HT-29 (cell line): Measurements from ENCODE around the gene SP7. TPM values are rescaled to one million over a fixed set of nuclear protein-coding genes. Genes with fewer than 3 reads are reported as not detected.
A peak's percentile ranks its signal among the peaks of the same experiment; 100 is the strongest.
"Not testable (repeated sequence)": the region's sequence is repeated elsewhere in the genome, so short reads cannot be mapped to it uniquely, and the experiment has no call there.

ENCODE experiments used
- DNase-seq: peaks from one replicate; pipeline ENCODE4 v3.0.0-alpha.2; 2015; ENCODE audit warnings: low spot score
- total RNA-seq: library from RNA; depleted of rRNA; stranded (reverse); fragments of >200 nt; shearing (Covaris generic); gene quantifications from 2 replicates; pipeline ENCODE4 v1.2.3, GENCODE V29; 2014

SP7 gene
- total RNA-seq, 1 experiment from 2014 or later, result not detected

GRCh38 chr12:53320352-53321195 lies 15.6 kb downstream of the SP7 start:
- DNase-seq, result no peak

GRCh38 chr12:53313996-53314395 lies 22.2 kb downstream of the SP7 start:
- DNase-seq, result no peak

- no peak for DNase-seq
These were observed 27.9 kb downstream of the SP7 start for GRCh38 chr12:53308276-53308675.

- no peak for DNase-seq
These were observed 29.3 kb downstream of the SP7 start for GRCh38 chr12:53306826-53307225.

- no peak for DNase-seq
These were observed 33.3 kb downstream of the SP7 start for GRCh38 chr12:53302903-53303302.

- peak; percentile 30 for DNase-seq
These were observed 36.0 kb downstream of the SP7 start for GRCh38 chr12:53300187-53300586.

- DNase-seq, result peak; percentile 95
These were observed 36.5 kb downstream of the SP7 start, which contains the start of gene MYG1 for GRCh38 chr12:53299454-53300180. MYG1 (plus strand) TSS chr12:53299695; CDS start chr12:53299738, 43 bp downstream.

- no peak for DNase-seq
These were observed 37.1 kb downstream of the SP7 start for GRCh38 chr12:53299101-53299453.

GRCh38 chr12:53298164-53298563 lies 38.0 kb downstream of the SP7 start:
- DNase-seq, result no peak

- DNase-seq, result not testable (repeated sequence)
These were observed 39.0 kb downstream of the SP7 start for GRCh38 chr12:53297106-53297505.

- DNase-seq, result no peak
These were observed 40.3 kb downstream of the SP7 start for GRCh38 chr12:53295891-53296219.

GRCh38 chr12:53295070-53295890 lies 40.9 kb downstream of the SP7 start, which contains the start of gene PFDN5:
PFDN5 (plus strand) TSS chr12:53295542; CDS start chr12:53295568, 26 bp downstream.
- DNase-seq, result peak; percentile 87

GRCh38 chr12:53292426-53292825 lies 43.7 kb downstream of the SP7 start:
- DNase-seq, result no peak

- DNase-seq, result no peak
These were observed 45.5 kb downstream of the SP7 start for GRCh38 chr12:53290661-53291060.

- no peak for DNase-seq
These were observed 46.3 kb downstream of the SP7 start for GRCh38 chr12:53289891-53290290.

GRCh38 chr12:53288322-53288721 lies 47.8 kb downstream of the SP7 start:
- no peak for DNase-seq

- DNase-seq, result peak; percentile 76
These were observed 48.4 kb downstream of the SP7 start for GRCh38 chr12:53287741-53288216.

GRCh38 chr12:53286448-53286847 lies 49.7 kb downstream of the SP7 start:
- no peak for DNase-seq

GRCh38 chr12:53279888-53280498 lies 56.2 kb downstream of the SP7 start:
- DNase-seq, result no peak

- no peak for DNase-seq
These were observed 56.8 kb downstream of the SP7 start for GRCh38 chr12:53279283-53279869.

- no peak for DNase-seq
These were observed 58.2 kb downstream of the SP7 start for GRCh38 chr12:53277981-53278380.
